Heart left ventricle (tissue), 16 donors: ENCODE results near the gene MYO5A. TPM values are rescaled to one million over a fixed set of nuclear protein-coding genes. Genes with fewer than 3 reads are reported as not detected.

Experiments used
- ATAC-seq, 4 donors: fragments of 200-7000 bp; cut with Tn5 transposase; one replicate each; pipeline ENCODE4 v1.9.1; 2020 to 2022; ENCODE audit warnings: moderate library complexity in 4 of 4, mild to moderate bottlenecking in 3 of 4, moderate number of reproducible peaks in 1 of 4
- DNase-seq, 5 donors: peaks; one replicate each; pipeline ENCODE4 v3.0.0-alpha.2; 2020
- H3K27ac ChIP-seq, 12 donors: fragments of 200-600 bp; sonication (generic) in 4 of 12; one replicate each; pipeline versions ENCODE4 v1.5.0 to v1.8.0; 2016 to 2022; ENCODE audit warnings: mild to moderate bottlenecking in 2 of 12
- H3K27me3 ChIP-seq, 9 donors: fragments of 200-600 bp; sonication (generic) in 2 of 9; one replicate each; pipeline versions ENCODE4 v1.5.1 to v1.8.0; 2016 to 2022; ENCODE audit warnings: mild to moderate bottlenecking in 3 of 9
- H3K36me3 ChIP-seq, 9 donors: fragments of 200-600 bp; sonication (generic) in 2 of 9; one replicate each; pipeline versions ENCODE4 v1.5.0 to v1.8.0; 2018 to 2022; ENCODE audit warnings: mild to moderate bottlenecking in 2 of 9
- H3K4me1 ChIP-seq, 12 donors: fragments of 200-600 bp; sonication (generic) in 4 of 12; one replicate each; pipeline versions ENCODE4 v1.5.0 to v1.8.0; 2016 to 2022; ENCODE audit warnings: mild to moderate bottlenecking in 3 of 12
- H3K4me3 ChIP-seq, 12 donors: fragments of 200-600 bp; sonication (generic) in 4 of 12; one replicate each; pipeline versions ENCODE4 v1.5.0 to v1.8.0; 2017 to 2022; ENCODE audit warnings: mild to moderate bottlenecking in 9 of 12, moderate library complexity in 4 of 12
- H3K9me3 ChIP-seq, 12 donors: fragments of 200-600 bp; sonication (generic) in 4 of 12; one replicate each; pipeline versions ENCODE4 v1.5.0 to v1.8.0; 2016 to 2022; ENCODE audit warnings: mild to moderate bottlenecking in 1 of 12
- CTCF ChIP-seq, 12 donors: fragments of 200-600 bp; sonication (generic) in 4 of 12; IDR thresholded peaks; one replicate each; pipeline versions ENCODE4 v1.5.0 to v1.8.0; 2018 to 2022; ENCODE audit warnings: antibody characterized with exemption in 12 of 12, mild to moderate bottlenecking in 5 of 12
- POLR2A ChIP-seq, 2 donors: fragments of 450-650 bp; IDR thresholded peaks; one replicate each; pipeline ENCODE4 v1.6.1; 2017; ENCODE audit warnings: antibody characterized with exemption in 2 of 2, mild to moderate bottlenecking in 2 of 2, moderate library complexity in 2 of 2
- WGBS, 4 donors: extraction: QIAGEN DNeasy Blood & Tissue Kit in 2 of 4; methylation state at CpG; one replicate each; pipeline versions ENCODE4 v1.1.5 to v1.1.7; 2013 to 2018; 5-methylcytosine and 5-hydroxymethylcytosine counted together
- intact Hi-C, 10 donors: fragments of 100-400 bp; cut with DNase I; formaldehyde crosslinking; loops; one replicate each; pipeline versions ENCODE4 v1.11.1 to v1.14.2; 2022
- polyA plus RNA-seq, 2 donors: library from polyadenylated mRNA; stranded (reverse); fragments of 200-250 nt; gene quantifications; one replicate each; pipeline ENCODE4 v1.2.3, GENCODE V29; 2013
- total RNA-seq, 9 donors: library from RNA; depleted of rRNA in 2 of 9; stranded (reverse); fragments of >200 nt in 2 of 9; fragmentation: NEBNext Ultra II Directional in 3 of 9; extraction: Animal tissue kit (Norgen Biotek cat#: 25700) in 3 of 9; gene quantifications; one replicate each; pipeline versions ENCODE4 v1.1.0 to v1.2.4, GENCODE V29; 2016 to 2023
- donor health status: ischemic (EF 13 %, LVEDD 7.1; RV severe dilation, severe dysfunction).
- donor health status: healthy with polysubstance abuse.
- donor health status: DM: no; HTN: yes; CAD: no.
- donor health status: DM: no; HTN: no; CAD: no.
- donor health status: ischemic (EF 25% LVEDD 6.9; RV normal size, moderate dysfunction).
- donor health status: ischemic (EF 25% LVEDD 5.7; RV mildly dilated, moderate dysfunction).
- donor health status: healthy.
- donor health status: DM: yes; HTN: yes; CAD: no.
- donor health status: ischemic (EF 35%, LVEDD 5.7; RV mildly dilated, moderate dysfunction).
- donor health status: nonischemic (EF 11% LVEDD 7.7; RV severe dilation, severe dysfunction).
- donor health status: DM: yes; HTN: yes; CAD: no.
- donor health status: PGD.
- donor health status: ischemic (EF 29% LVEDD 5.4; RV normal size, mild dysfunction).
- donor health status: nonischemic (EF 23%, LVEDD 6.1; RV moderate dilation, normal function).

The MYO5A gene
- total and polyA plus RNA-seq, 11 donors: 3.2 to 29.6 (median 6.9) TPM

- WGBS, 4 donors: 69 to 79% (median 73%) methylated on average over 1 of the region's 1 CpG
- no peak for DNase-seq
- H3K36me3 ChIP-seq: no peaks in the 10 kb centered on the region
- no peak overlapping the region for H3K4me3 ChIP-seq
- no peak for ATAC-seq
- H3K4me1 ChIP-seq: peaks cover 0 to 29% (median 0%) of the 10 kb centered on the region in 12 donors
- H3K9me3 ChIP-seq: no peaks in the 10 kb centered on the region
- intact Hi-C loops: no loop called here
- TF ChIP-seq POLR2A (IDR thresholded peaks at IDR 0.05): no peak
- no peak for TF ChIP-seq CTCF (IDR thresholded peaks at IDR 0.05)
- no peak overlapping the region for H3K27ac ChIP-seq
- no peaks in the 10 kb centered on the region for H3K27me3 ChIP-seq
These were observed 26.1 kb downstream of the MYO5A start for GRCh38 chr15:52502608-52503007.

GRCh38 chr15:52499506-52499905, 29.2 kb downstream of the MYO5A start:
- DNase-seq: no peak
- ATAC-seq: no peak
- intact Hi-C loops: no loop called here
- H3K4me3 ChIP-seq: no peak overlapping the region
- WGBS, 4 donors: 74 to 82% (median 80%) methylated on average over 3 of the region's 3 CpGs
- no peaks in the 10 kb centered on the region for H3K9me3 ChIP-seq
- no peaks in the 10 kb centered on the region for H3K36me3 ChIP-seq
- peaks cover 0 to 42% (median 0%) of the 10 kb centered on the region in 12 donors for H3K4me1 ChIP-seq
- no peaks in the 10 kb centered on the region for H3K27me3 ChIP-seq
- TF ChIP-seq POLR2A (IDR thresholded peaks at IDR 0.05): no peak
- TF ChIP-seq CTCF (IDR thresholded peaks at IDR 0.05): no peak
- no peak overlapping the region for H3K27ac ChIP-seq

GRCh38 chr15:52498706-52499105, 30.0 kb downstream of the MYO5A start:
- TF ChIP-seq POLR2A (IDR thresholded peaks at IDR 0.05) (no peak), CTCF (IDR thresholded peaks at IDR 0.05) (no peak)
- DNase-seq (no peak), ATAC-seq (no peak)
- intact Hi-C loops: no loop called here
- H3K4me3 ChIP-seq: no peak overlapping the region
- H3K27ac ChIP-seq: no peak overlapping the region
- H3K27me3 ChIP-seq: no peaks in the 10 kb centered on the region
- no peaks in the 10 kb centered on the region for H3K9me3 ChIP-seq
- peaks cover 0 to 41% (median 0%) of the 10 kb centered on the region in 12 donors for H3K4me1 ChIP-seq
- no peaks in the 10 kb centered on the region for H3K36me3 ChIP-seq

- 85 to 92% (median 89%) methylated on average over 6 of the region's 6 CpGs for WGBS, 4 donors
These were observed 31.8 kb downstream of the MYO5A start for GRCh38 chr15:52496776-52497470.

More at GRCh38 chr15:52496776-52497470, 31.8 kb downstream of the MYO5A start:
- H3K36me3 ChIP-seq: no peaks in the 10 kb centered on the region
- H3K4me3 ChIP-seq: no peak overlapping the region
- H3K4me1 ChIP-seq: peaks cover 0 to 36% (median 0%) of the 10 kb centered on the region in 12 donors
- H3K9me3 ChIP-seq: no peaks in the 10 kb centered on the region
- intact Hi-C loops: no loop called here
- TF ChIP-seq CTCF (IDR thresholded peaks at IDR 0.05): no peak
- TF ChIP-seq POLR2A (IDR thresholded peaks at IDR 0.05): no peak
- no peak for DNase-seq
- no peak overlapping the region for H3K27ac ChIP-seq
- peak in 1 of 4 donors; percentile 24 for ATAC-seq
- no peaks in the 10 kb centered on the region for H3K27me3 ChIP-seq
